ENCODE data around the gene FRMD5.

The FRMD5 gene

GRCh38 chr15:44163370-44163769 lies 31.7 kb downstream of the FRMD5 start:
- H3K4me3 ChIP-seq (ENCODE audit: low read depth, low read length) = no peak overlapping the region

DNA sequence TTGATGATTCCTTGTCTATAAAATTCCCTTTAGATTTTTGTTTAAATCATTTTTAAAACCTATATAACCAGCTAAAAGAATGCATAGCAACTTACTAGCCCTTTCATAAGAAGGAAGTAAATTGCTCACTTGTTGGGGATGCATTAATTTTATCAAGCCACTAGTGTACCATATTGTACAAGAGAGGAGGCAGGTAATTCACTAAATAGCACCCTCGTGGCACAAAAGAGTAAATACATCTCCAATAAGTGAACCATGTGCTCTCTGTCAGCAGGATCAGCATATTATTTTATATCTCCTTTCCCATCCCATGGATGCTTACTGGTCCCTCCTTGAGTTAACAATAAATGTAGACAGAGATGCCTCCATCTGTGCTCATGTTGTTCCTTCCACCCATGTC lies 34.3 kb downstream of the FRMD5 start:
- no peak overlapping the region for H3K4me3 ChIP-seq (ENCODE audit: low read depth, low read length)

GRCh38 chr15:44159492-44159891 lies 35.6 kb downstream of the FRMD5 start:
- no peak overlapping the region for H3K4me3 ChIP-seq (ENCODE audit: low read depth, low read length)

DNA sequence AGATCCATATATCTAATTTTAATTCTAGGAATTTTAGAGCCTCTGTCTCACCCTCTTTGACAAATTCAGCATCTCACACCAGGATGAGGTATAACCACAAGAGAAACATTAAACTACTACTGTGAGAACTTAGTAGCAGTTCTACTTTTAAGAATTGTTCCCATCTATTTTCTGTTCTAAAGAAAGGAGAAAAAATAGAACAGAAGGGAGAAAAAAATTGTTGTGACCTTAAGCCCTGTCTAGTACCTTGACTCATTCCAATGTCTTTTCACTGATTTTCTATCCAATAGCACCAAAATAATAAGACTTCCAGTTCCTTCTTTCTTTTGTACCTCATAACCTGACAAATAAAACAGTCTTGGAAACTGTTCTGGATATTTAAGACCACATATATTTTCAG lies 37.0 kb downstream of the FRMD5 start:
- no peak overlapping the region for H3K4me3 ChIP-seq (ENCODE audit: low read depth, low read length)

DNA sequence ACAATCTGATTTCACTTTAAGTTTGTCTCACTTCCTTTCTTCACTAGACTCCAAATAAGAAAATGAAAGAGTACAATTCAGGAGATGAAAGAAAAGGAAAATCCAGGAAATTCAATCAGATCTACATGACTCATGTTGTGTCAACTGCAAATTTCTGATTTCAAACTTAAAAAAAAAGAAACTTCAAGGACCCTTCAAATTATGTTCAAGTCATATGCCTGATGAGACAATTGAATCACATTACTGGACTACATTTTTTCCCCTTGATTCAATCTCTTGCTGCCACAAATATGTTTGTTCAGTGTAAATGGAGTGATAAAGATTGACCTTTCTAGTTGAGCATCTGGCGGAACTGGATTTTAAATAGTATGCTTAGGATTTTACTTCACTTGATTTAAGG lies 37.4 kb downstream of the FRMD5 start:
- no peak overlapping the region for H3K4me3 ChIP-seq (ENCODE audit: low read depth, low read length)

GRCh38 chr15:44153352-44153751 lies 41.7 kb downstream of the FRMD5 start:
- H3K4me3 ChIP-seq (ENCODE audit: low read depth, low read length) = no peak overlapping the region

GRCh38 chr15:44149224-44149623 lies 45.8 kb downstream of the FRMD5 start:
- H3K4me3 ChIP-seq (ENCODE audit: low read depth, low read length) = no peak overlapping the region

DNA sequence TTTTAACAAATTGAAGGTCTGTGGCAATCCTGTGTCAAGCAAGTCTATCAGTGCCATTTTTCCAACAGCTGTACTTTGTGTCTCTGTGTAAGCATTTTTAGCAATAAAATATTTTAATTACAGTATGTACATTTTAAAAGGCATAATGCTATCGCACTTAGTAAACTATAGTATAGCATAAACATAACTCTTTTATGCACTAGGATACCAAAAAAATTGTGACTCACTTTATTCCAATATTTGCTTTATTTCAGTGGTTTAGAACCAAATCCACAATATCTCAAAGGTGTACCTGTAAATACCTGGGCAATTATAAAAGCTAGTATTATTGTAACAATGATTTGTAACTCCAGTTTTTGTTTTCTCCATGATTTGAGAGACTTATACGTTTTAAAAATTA lies 46.5 kb downstream of the FRMD5 start:
- H3K4me3 ChIP-seq (ENCODE audit: low read depth, low read length) = no peak overlapping the region

- no peak overlapping the region for H3K4me3 ChIP-seq (ENCODE audit: low read depth, low read length)
Observed at GRCh38 chr15:44147636-44148035, 47.4 kb downstream of the FRMD5 start.

GRCh38 chr15:44145495-44145894 lies 49.6 kb downstream of the FRMD5 start:
- H3K4me3 ChIP-seq (ENCODE audit: low read depth, low read length) = no peak overlapping the region

- H3K4me3 ChIP-seq (ENCODE audit: low read depth, low read length) = no peak overlapping the region
Observed at GRCh38 chr15:44144992-44145391, 50.1 kb downstream of the FRMD5 start.

DNA sequence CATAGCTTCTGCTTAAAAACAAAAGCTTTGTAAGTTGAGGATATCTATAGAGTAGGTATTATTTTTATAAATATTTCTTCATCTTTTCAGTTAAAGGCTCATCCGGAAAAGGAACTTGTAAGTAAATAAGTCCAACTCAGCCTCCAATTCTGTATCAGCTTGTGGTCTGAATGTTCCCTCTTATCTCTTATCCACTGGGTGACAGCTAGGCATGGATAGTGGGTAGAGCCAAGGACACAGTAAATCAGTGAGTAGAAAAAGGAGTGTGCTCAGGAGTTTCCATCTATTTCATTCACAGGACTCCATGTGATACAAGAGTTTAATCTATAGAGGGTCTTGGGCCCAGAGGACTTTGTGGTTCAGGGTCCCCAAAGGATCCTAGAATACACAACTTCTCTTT lies 50.9 kb downstream of the FRMD5 start:
- H3K4me3 ChIP-seq (ENCODE audit: low read depth, low read length) = no peak overlapping the region

DNA sequence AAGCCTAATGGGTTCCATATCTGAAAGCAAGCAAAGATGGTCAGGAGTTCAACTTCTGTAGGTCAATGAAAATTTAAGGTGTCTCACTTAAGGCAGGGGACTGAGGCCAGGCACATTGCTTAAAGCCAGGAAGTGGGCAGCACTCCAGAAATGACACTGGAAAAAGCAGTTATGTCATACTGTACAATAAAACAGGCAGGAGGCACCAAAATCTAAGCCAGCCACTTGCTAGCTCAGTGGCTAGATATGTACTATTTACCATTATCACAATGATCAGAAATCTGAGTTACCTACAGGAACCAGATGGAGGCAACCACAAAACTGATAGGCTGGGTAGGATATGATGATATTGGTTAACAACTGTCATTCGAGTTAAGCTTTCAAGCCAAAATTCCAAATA lies 57.3 kb downstream of the FRMD5 start:
- H3K4me3 ChIP-seq (ENCODE audit: low read depth, low read length) = no peak overlapping the region

DNA sequence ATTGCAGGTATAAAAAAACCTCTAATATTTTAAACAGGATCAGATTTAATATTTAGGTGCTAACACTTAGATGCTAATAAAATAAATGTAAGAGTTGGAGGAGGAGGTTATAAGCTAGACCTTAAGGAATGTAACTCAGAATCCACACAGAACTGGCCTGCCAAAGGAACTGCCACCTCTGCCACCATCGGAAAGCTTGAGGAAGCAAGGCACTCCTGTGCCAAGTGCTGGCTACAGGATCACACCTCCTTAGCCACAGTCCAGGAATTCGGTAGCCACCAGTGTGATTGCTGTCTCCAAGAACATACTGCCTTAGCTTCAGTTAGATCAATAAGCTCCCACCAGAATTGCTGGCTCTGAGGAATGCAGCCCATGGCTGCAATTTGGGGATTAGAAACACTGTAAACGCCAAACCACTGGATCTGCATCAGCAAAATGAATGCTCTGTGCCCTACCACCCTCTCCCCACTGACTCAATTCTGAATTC lies 58.0 kb downstream of the FRMD5 start:
- H3K4me3 ChIP-seq (ENCODE audit: low read depth, low read length) = no peak overlapping the region

DNA sequence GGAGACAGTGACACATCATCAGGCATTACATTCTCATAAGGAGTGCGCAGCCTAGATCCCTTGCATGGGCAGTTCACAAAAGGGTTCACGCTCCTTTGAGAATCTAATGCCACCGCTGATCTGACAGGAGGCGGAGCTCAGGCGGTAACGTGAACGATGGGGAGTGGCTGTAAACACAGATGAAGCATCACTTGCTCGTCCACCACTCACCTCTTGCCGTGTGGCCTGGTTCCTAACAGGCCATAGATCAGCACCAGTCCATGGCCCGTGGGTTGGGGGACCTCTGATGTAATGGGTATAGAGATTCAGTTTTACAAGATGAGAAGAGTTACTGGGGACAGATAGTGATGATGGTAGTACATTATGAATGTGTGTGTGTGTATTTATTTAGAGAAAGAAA lies 63.0 kb downstream of the FRMD5 start:
- no peak overlapping the region for H3K4me3 ChIP-seq (ENCODE audit: low read depth, low read length)

GRCh38 chr15:44130778-44131177 lies 64.3 kb downstream of the FRMD5 start:
- no peak overlapping the region for H3K4me3 ChIP-seq (ENCODE audit: low read depth, low read length)

DNA sequence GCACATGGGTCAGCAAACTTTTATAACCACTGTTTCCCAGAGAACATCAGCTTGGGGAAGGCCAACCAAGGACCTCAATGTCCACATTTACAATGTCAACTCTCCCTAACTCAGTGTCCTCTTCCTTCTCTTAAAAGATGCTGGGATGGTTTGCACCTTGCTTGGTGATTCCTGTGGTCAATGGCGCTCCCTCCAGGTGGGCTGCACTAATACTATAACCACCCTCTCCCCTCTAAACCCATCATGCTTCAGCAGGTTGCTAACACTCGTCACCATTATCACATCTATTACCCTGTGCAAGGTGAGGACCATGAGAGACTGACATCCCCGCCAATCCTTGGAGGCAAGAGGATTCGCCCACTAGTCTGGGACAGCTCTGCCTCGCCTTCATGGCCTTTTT lies 65.2 kb downstream of the FRMD5 start:
- H3K4me3 ChIP-seq (ENCODE audit: low read depth, low read length) = no peak overlapping the region

DNA sequence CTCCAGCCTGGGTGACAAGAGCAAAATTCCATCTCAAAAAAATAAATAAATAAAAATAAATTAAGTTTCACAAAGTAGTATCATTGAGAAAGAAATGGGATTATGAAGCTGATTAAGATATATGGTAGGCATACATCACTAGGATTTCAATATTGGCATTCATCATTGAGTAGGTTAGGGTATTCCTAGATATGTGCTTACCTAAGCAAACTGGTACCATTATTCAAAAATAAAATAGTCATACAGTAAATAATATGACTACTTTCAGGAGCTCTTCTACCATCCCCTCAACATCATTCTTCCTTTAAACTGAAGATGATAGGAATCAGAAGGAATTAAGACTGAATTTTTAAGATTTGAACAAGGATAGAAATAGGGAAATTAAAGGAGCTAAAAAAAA lies 66.6 kb downstream of the FRMD5 start:
- no peak overlapping the region for H3K4me3 ChIP-seq (ENCODE audit: low read depth, low read length)

DNA sequence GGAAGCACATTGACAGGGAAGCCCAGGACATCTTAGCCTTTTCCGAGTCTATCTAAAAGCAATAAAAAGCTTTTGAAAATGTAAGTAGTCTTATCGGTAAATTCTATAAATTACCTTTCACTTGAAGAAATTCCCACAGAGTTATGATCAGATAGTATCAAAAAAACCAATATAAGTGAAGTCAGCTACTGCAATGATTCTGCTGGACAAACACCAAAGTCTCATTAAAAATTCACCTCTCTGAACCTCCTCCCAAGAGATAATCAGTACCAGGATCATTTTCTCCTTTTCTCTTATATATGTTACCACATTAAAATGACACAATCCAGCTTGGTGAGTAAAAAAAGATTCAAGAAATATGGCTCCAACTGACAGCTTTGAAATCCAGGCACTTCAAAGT lies 69.2 kb downstream of the FRMD5 start:
- H3K4me3 ChIP-seq (ENCODE audit: low read depth, low read length) = no peak overlapping the region

GRCh38 chr15:44102675-44103254 lies 92.3 kb downstream of the FRMD5 start:
- H3K4me3 ChIP-seq (ENCODE audit: low read depth, low read length) = no peak overlapping the region

DNA sequence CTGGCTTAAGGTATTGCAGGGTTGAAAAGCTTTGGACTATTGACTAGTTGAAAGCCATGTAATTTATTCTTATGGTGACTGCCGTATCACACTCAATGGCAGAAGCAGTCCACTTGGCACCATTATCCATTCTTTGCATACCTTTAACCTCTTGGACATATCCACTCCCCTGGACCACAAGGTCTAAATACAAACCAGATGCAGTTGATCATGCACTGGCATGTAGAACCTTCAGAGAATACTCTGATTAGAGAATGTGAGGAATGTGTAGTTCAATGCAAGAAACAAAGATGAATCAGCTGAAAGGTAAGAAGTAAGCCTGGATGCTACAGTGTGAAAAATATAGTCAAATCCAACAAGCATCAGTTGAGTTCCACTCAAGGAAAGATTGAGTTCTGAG lies 93.1 kb downstream of the FRMD5 start:
- no peak overlapping the region for H3K4me3 ChIP-seq (ENCODE audit: low read depth, low read length)

DNA sequence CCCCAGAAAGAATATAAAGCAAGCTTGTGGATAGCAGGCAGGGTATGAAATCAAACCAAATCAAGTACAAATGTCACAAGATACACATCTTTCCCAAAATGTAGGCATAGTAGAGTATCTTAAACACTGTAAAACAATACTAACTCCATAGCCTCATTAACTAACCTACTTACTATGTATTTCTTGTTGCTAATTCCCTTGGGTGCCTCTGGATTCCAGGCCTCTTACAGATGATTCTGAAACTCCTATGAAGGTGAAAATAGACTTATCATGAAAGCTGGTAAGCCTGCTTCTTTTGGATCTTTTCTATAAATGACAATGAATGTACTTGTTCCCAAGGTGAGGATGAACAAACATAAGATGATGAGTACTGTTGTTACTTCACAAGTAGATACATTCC lies 93.8 kb downstream of the FRMD5 start:
- no peak overlapping the region for H3K4me3 ChIP-seq (ENCODE audit: low read depth, low read length)

- no peak overlapping the region for H3K4me3 ChIP-seq (ENCODE audit: low read depth, low read length)
Observed at GRCh38 chr15:44099671-44100070, 95.4 kb downstream of the FRMD5 start.
